HG03196 (cell line): ENCODE measurements around the gene REEP6.
"Not testable (repeated sequence)": the region's sequence is repeated elsewhere in the genome, so short reads cannot be mapped to it uniquely, and the experiment has no call there.

Experiments used
- ATAC-seq: cut with Tn5 transposase; IDR thresholded peaks from one replicate; pipeline ENCODE4 v1.9.1; 2021; ENCODE audit not compliant: unreplicated experiment

The REEP6 gene

GRCh38 chr19:1488282-1488601 is 2.7 kb upstream of the REEP6 start:
- ATAC-seq: no peak

DNA sequence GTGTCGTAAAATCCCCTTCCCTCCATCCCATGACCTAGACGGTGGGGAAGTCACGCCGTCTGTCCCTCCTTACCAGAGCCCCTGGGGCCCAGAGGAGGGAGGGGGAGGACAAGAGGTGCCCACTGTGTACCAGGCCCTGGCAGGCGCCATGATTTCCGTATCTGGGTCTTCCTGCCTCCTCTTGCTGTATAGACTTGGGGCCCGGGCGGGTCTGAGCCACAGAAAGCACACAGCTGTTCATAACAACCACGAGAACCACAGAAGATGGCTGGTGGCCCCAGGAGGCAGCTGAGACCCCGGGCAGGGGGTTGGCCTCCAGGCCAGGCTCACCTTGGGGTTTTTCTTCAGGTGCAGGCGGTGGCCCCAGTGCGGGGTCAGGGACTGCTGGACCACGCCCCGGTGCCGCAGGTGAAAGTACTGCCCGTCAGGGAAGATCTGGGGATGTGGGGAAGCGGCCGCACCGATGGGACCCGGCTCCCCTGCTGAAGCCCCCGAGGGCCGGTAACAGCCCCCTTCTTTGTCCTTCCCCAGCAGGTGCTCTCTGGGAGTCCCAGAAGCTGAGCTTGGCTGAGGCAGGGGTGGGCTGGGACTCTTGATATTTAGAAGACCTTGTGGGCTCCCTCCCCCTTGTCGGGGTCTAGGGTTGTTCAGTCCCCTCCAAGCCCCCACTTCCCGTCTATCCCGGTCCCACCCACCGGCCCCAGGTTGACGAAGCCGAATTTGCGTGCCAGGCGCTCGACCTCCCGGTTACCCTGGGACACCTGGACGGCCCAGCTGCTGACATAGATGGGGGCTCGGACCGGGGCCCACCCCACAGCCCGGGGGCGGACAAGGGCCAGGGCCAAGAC is 1.3 kb upstream of the REEP6 start:
- ATAC-seq: no peak

GRCh38 chr19:1490311-1491113 is 469 bp upstream of the REEP6 start, which contains the start of gene PCSK4:
PCSK4 (minus strand) TSS chr19:1490350; CDS start chr19:1490346, 4 bp downstream.
- ATAC-seq: peak; percentile 73

GRCh38 chr19:1491849-1492170 is 829 bp downstream of the REEP6 start:
- no peak for ATAC-seq

DNA sequence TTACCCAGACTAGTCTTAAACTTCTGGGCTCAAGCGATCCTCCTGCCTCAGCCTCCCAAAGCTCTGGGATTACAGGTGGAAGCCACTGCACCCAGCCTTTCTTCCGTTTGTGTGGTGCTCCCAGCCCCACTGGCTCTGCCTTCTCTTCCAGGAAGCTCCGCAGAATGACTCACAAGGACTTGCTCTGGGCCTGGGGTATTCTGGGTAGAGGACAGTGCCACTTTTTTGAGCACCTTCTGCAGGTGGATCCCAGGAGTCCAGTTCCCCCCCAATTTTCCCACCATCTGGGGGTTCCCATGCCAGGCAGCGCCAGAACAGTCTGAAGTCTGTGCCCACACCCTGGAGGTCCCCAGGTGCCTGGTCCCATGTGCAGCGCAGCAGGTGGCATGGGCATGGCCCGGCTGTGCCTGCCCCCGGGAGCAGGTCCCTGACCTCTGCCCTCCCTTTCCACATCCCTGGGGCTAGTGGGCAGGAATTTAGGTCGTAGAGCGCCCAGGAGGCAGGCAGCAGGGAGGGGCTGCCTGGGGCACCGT is 1.6 kb downstream of the REEP6 start:
- no peak for ATAC-seq

- no peak for ATAC-seq
These were observed 3.3 kb downstream of the REEP6 start for GRCh38 chr19:1494115-1494815.

DNA sequence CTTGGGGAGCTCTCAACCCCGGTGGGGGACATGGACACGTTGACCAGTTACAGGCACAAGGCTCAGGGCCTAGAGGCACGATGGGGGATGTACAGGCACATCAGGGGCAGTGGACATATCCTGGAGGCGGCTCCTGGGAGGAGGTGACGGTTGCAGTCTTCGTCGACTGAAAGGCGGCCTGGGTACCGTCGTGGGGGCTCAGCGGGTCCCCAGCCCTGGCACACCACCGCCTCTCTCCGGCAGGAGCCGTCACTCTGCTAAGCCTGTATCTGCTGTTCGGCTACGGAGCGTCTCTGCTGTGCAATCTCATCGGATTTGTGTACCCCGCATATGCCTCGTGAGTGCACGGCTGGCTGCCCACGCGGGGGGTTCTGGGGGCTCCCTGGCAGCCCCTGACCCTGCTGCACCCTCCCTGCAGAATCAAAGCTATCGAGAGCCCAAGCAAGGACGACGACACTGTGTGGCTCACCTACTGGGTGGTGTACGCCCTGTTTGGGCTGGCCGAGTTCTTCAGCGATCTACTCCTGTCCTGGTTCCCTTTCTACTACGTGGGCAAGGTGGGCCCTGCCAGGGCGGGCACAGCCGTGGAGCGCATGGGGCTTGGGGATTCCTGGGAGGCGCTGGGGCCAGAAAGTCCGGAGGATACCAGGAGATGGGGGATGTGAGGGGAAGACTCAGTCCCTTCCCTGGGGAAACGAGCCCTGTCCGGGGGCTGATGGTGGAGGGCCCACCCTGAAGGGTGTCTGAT is 4.2 kb downstream of the REEP6 start:
- no peak for ATAC-seq

- no peak for ATAC-seq
These were observed 5.1 kb downstream of the REEP6 start for GRCh38 chr19:1495799-1496713.

DNA sequence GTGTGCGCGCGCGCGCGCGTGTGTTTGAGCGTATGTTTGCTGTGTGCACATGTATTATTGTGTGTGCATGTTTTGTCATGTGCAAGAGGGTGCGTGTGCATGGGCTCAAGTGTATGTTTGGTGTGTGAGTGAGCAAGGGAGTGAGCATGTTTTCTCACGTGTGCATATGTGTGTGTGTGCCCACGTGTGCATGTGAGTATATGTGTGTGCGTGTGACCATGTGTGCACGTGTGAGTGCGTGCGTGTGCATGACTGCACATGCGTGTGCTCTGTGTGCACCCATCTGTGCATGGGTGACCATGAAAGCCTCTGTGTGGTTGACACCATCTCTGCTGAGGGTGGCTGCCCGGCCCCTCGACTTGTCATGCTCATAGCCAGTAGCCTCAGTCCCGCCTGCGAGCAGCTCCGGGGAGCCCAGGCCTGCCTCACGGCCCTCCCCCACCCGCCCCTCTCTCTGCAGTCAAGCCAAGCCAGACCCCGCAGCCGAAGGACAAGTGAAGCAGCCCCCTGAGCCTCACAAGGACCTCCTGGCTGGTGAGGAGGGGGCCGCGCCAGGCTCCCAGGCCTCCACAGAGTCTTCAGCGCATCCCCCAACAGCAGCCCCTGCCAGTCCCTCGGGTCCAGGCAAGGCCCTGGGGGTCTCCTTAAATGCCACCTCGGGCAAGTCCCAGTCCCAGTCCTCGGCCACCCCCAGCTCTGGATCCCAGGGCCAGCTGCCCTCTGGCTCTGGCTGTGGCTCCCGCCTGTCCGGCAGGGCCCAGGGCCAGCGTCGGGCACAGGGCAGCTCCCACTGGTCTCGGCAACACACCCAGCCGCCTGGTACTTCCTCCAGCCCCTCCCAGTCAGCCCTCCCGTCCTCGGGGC is 6.0 kb downstream of the REEP6 start:
- no peak for ATAC-seq

DNA sequence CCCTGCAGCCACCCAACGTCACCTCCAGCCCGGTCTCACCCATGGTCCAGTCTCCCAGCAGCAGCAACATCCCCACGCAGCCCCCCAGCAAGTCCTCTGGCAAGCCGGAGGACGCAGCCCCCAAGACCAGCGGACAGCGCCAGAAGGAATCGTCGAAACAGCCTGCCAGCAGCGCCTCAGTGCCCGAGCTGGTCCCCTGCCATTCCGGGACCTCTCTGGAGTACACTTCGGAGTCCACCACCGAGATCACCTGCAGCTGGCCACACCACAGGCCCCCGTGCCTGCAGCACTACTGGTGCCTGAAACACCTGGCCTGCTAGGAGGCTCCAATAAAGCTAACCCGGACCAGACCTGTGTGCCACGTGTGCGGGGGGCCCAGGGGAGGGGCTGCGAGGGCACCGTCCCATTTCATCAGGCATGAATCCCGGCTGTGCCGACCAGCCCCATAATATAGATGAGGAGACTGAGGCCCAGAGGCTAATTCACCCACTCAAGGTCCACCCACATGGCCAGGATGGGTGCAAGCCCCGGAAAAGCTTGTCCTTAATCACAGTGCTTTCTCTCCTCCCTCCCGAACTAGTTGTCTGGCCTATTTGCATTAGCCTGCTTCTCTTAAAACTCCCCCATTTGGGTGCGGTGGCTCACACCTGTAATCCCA is 6.7 kb downstream of the REEP6 start:
- no peak for ATAC-seq

- ATAC-seq: not testable (repeated sequence)
These were observed 8.2 kb downstream of the REEP6 start for GRCh38 chr19:1499231-1499630.

GRCh38 chr19:1501200-1501595 is 10.2 kb downstream of the REEP6 start:
- ATAC-seq: no peak

GRCh38 chr19:1502433-1503088 is 11.6 kb downstream of the REEP6 start:
- ATAC-seq: no peak

DNA sequence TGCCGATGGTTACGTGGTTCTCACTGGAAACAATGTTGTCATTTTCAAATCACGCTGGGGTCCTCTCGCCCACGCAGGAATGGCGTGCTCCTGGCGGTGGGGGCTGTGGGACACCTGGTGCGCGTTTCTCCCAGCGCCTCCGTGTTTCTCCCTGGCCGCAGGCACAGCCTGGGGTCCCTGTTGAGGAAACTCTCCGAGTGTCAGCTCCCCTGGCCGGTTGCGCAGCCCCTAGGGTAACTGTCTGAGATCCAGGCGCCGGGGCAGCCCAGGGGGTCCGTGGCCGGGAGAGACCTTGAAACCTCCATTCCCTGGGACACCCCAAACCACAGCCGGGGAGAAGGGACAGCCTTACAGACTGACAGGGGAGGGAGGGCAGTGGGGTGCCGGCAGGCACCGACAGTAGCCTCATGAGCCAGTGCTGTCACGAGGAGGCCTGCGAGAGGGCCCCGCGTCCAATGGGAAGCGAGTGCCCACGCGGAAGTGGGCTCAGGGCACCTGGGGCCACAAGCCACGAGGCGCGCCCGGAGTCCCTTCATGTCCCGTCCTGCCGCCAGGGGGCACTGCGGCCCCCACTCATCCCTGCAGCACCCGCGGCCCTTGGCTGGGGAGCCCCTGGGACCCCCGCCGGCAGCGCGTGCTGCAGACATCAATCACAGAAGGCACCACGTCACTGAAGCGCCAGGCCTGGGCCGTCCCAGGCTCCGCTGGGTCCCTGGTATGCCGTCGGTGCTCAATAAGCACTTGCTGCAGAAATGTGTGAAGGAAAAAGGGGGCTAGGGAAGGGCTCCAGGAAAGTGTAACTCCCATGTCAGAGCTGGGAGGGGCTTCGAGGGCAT is 12.3 kb downstream of the REEP6 start:
- ATAC-seq: no peak

DNA sequence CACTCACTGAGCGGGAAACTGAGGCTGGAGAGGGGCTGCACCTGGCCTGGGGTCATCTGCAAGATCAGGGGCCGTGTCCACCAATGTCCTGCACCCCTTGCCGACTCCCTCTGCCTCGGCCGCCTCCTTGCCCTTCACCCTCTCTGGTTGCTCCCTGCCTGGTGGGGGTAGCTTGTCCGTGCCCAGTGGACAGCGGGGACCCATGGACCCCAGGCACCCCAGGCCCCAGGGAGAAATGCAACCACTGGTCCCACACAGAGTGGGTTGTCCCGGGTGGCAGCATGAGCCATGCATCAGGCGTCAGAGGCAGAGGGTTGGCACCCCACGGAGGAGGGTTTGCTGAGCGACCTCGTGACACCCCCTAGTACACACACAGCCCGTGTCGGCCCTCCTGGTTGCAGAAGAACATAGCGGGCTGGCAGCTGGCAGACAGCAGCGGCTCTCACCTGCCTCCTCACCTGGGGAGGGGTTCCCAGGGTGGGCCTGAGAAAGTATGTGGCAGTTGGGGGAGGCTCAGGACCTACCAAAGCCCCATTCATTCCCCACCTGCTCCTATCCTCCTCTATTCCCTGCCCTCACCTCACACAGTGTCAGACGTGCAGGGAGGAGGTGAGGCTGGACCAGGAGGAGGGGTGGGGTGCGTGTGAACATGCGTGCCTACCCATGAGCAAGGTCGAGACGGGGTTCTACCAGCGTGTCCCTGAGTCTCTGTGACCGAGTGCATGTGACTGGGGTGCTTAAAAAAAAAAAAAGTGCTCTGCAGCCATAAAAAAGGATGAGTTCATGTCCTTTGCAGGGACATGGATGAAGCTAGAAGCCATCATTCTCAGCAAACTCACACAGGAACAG is 13.2 kb downstream of the REEP6 start:
- ATAC-seq: no peak

GRCh38 chr19:1505012-1505411 is 14.0 kb downstream of the REEP6 start:
- ATAC-seq: no peak
